HG03575 (cell line): Measurements from ENCODE around the gene PSPC1.
"Not testable (repeated sequence)": the region's sequence is repeated elsewhere in the genome, so short reads cannot be mapped to it uniquely, and the experiment has no call there.

Experiments used
- ATAC-seq: cut with Tn5 transposase; IDR thresholded peaks from one replicate; pipeline ENCODE4 v1.9.1; 2021; ENCODE audit not compliant: unreplicated experiment, insufficient number of reproducible peaks, low FRiP score; ENCODE audit errors: extremely low read depth

Gene PSPC1

DNA sequence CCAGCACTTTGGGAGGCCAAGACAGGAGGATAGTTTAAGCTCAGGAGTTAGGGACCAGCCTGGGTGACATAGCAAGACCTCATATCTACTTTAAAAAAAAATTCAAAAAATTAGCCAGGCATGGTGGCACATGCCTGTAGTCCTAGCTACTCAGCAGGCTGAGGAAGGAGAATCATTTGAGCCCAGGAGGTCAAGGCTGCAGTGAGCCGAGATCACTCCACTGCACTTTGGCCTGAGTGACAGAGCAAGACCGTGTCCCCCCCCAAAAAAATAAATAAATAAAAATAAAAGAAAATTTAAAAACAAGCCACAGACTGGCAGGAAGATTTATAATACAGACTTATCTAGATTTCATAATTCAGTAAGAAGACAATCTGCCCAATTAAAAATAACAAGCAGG, 14.8 kb downstream of the PSPC1 start:
- no peak for ATAC-seq

DNA sequence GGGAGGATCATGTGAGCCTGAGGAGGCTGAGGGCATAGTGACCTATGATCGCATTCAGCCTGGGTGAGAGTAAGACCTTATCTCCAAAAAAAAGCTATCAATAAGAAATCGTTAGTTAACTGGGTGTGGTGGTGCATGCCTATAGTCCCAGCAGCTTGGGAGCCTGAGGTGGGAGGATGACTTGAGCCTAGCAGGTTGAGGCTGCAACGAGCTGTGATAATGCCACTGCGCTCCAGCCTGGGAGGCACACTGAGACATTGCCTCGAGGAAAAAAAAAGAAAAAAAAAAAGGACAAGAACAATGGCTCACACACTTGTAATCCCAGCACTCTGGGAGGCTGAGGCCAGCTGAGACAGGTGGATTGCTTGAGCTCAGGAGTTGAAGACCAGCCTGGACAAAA, 16.2 kb downstream of the PSPC1 start:
- no peak for ATAC-seq

DNA sequence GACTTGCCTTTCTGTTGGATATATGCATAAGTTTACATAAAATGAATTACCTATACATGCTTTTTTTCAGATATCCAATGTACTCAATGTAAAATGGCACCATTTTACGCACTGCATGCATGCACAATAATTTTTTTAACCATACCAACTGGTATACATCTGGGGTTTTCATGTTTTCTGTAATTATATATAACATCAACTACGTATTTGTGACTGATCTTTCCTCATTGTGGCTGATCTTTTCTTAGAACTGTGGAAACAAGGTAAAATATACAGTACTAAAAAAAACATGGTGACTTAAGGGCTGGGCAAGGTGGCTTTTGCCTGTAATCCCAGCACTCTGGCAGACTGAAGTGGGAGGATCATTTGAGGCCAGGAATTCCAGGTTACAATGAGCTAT, 18.5 kb downstream of the PSPC1 start:
- ATAC-seq = no peak

DNA sequence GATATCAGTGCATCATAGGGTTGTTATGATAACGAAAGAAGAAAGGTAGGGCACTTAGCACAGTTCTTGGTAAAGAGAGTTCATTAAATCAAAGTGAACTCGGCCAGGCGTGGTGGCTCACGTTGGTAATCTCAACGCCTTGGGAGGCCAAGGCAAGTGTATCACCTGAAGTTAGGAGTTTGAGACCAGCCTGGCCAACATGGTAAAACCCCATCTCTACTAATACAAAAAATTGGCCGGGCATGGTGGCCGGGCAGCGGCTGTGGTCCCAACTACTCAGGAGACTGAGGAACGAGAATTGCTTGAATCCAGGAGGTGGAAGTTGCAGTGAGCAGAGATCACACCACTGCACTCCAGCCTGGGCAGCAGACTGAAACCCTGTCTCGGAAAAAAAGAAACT, 19.1 kb downstream of the PSPC1 start:
- no peak for ATAC-seq

DNA sequence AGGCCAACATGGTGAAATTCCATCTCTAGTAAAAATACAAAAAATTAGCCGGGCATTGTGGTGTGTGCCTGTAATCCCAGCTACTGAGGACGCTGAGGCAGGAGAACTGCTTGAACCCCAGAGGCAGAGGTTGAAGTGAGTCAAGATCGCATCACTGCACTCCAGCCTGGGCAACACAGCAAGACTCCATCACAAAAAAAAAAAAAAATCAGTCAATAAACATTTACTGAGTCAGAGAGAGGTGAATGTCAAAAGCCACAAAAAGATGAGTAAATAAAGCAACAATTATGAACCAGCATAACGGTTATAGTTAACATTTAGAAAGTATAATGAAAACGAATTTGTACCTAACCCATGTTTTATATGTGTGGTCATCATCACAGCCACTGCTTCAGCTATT, 23.1 kb downstream of the PSPC1 start:
- ATAC-seq = no peak

DNA sequence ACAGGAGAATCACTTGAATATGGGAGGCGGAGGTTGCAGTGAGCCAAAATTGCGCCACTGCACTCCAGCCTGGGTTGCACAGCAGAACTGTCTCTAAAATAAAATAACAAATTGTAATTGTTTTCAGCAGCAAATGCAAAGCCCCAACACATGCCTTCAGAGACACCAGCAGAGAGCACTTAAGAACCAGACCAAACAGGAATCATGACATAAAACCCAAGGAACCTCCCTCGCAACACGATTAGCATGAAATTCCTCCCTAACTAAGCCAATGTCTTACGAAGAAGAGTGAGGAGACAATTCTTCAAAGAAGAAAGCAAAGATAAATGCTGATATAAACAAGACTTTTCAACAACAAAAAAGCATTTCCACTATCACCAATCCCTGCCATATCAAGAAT, 40.1 kb downstream of the PSPC1 start:
- no peak for ATAC-seq

DNA sequence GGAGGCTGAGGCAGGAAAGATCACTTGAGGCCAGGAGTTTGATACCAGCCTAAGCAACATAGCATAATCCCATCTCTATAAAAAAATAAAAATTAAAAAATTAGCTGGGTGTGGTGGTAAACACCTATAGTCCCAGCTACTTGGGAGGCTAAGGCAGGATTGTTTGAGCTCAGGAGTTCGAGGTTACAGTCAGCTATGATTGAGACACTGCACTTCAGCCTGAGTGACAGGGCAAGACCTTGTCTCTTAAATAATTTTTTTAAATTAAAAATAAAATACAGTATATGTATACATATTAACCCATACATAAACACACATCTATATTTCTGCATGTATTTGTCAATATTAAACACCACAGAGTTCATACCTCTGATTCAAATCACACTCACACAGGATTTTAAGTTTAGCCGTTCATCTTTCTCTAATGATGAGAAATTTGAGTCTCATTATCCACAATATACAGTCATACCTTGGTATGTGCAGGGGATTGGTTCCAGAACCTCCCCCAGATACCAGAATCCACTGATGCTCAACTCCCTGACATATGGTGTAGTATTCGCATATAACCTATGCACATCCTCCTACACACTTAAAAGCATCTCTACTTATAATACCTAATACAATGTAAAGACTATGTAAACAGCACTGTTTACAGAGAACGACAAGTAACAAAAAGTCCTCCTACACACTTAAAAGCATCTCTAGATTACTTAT, 44.7 kb downstream of the PSPC1 start:
- ATAC-seq = no peak

DNA sequence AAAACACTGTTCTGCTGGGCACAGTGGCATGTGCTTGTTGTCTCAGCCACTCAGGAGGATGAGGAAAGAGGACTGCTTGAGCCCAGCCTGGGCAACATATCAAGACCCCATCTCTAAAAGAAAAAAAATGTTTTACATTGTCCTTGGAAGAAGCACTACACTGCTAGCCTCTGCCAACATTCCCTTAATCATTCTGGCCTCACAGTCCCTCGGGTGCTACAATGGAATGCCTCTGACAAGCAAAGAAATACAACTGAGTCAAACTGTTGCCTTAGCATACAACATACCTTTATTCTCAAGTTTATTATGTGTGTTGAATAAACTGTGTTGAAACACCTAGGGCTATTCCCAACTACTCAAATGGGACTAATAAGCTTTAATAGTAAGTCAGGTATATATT, 56.1 kb downstream of the PSPC1 start:
- ATAC-seq = no peak

DNA sequence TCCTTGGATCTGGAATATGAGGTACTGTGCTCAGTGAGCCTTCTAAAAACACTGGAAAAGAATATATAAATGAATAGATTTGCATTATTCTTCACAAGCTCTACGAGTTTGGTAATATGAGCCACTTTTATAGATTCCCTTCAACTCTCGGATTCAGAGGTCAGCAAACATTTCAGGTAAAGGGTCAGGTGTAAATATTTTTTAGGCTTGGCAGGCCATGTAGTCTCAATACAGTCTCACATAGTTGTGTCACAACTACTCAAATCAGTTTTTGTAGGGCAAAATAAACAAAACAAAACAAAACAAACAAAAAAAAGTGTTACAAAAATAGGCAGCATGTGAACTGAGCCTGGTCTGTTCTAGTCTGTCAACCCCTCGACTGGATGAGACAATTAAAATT, 57.4 kb downstream of the PSPC1 start:
- ATAC-seq = no peak

DNA sequence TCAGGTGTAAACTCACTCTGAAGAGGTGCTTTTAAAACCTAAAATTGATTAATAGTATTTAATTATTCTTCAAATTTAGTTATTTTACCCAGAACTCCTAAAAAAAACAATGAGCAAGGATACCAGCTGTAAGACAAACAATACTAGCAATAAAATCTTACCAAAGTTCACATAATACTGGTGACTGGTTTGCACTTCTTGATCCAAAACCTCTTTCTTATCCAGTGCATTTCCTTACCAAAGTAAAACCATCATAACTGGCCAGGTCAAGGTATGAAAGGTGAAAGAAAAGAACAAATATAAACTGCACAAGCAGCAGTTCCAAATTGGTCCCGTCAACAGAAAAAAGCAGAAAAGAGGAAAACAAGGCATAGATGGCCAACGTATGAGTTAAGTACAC, 62.7 kb downstream of the PSPC1 start:
- no peak for ATAC-seq

DNA sequence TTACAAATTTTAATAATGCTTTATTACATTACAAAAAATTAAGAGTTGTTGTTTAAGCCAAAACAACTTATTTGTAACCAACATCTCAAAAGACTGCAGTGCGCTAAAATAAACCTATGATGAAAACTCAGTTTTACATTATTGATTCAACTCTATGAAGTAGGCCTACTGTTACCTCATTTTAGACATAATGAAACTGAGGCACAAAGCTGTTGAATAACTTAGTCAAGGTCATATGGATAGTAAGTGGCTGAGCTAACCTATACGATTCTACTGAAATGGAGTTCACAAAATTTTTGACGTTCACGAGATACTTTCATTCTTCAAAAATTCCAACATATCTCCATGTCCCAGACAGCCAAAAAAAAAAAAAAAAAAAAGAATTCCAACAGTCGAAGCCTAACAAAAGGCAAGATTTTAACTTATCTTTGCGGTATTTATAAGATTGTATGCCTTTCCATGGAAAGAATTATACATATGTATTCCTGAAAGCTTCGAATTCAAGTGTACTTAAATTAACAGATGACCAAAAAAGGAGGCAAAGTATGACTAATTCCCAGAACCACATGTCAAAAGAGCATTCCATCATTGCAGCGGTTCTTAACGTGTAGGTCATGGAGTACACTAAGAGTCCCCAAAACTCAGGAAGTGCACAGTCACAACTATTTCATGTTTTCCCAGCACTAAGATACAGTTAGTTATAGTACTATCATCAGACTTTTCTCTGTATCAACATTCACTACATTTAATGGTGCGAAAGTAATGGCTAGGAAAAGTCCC, 69.4 kb downstream of the PSPC1 start:
- ATAC-seq = no peak

DNA sequence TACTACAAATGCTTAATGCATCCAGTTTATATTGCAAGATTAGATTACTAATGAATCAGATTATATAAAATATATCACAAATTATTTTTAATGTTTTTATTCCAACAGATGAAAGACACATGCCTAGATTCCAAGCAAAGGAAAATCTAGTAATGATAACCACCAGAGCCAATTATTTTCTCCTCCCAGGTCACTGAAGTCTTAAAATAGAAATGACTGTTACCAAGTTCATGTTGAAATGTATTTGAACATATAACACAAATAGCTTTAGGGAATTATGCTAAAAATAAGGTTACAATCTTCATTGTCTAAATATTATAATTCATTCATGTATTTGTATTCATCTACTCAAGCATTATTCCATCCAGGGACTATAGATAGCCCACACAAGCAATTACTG, 73.0 kb downstream of the PSPC1 start:
- not testable (repeated sequence) for ATAC-seq

DNA sequence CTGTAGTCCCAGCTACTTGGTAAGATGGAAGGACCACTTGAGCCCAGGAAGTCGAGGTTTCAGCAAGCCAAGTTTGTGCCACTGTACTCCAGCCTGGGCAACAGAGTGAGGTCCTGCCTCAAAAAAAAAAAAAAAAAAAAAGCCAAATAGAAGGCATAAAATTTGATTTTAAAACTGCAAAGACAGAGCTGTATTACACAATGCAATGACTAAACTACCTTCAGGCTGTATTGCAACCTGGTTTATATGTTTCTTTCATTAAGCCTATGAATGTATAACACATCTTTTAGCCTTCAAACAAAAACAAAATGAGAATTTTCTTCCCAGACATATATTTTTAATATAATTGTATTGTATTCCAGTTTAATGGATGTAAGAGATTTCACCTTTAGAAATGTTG, 73.7 kb downstream of the PSPC1 start:
- not testable (repeated sequence) for ATAC-seq

DNA sequence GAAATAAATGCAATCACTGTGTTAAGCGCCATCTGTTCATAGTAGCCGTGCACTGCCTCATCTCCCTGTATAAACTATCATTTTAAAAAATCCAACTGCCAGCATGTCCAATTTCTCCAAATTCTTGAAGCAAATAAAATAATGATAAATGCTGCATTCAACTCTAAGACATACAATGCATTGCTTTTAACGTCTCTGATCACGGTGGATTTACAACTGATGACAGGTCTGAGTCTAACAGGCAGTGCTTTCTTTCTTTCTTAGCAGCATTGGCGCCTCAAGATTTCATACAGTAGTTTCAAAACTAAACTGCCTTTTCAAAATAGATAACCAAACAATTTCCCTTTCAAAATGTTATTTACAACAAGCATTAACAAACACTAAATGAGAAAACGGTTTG, 78.5 kb downstream of the PSPC1 start:
- not testable (repeated sequence) for ATAC-seq

DNA sequence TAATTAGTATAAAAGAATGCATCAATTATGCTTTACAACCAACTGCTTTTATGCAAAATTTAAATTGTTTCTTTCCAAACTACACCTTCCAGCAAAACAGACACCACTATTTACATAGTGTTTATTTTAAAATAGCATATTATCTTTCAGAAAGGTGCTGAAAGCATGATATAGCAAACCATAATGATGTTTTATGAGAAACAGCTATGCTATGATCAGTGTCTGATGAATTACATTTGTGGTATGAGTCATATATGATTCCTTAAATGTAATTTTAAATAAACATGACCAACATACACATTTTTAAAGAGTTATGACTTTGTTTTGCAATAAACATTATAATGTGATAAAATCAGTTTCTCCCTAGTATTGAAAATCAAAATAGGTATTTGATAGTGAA, 81.1 kb downstream of the PSPC1 start:
- ATAC-seq = not testable (repeated sequence)

DNA sequence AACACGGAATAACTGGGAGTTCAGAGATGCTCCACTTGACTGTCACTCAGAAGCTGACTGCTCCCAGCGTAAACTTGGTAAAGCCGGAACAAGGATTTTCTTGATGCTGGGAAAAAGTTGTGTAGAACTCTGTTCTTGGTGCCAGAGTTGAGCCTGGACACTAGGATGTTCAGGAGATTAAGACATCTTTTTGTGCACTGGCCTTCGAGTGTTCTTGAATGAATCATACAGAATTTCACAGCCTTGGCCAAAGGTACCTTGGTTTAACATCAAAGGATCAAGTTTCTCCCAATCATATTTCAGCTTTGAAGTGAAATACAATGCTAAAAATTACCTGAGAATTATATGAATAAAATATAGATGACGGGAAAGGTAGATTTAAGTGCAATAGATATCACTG, 81.8 kb downstream of the PSPC1 start:
- ATAC-seq = not testable (repeated sequence)

DNA sequence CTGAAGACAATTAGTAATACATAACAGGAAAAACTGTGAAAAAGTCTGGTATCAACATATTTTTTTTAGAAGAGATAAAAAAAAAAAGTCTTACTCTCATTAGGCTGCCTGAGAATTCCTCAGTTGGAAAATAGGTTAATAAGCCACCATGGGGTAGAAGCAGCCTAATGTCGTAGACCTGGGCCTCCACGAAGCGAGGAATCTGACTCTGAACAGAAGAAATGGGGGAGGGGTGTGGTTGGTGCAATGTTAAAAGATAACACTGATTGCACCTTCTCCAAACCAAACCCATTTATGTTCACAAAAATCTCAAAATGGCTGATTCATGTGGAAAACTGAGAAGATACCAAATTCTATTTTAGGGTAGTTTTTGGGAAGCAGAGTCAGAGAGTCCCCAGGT, 86.9 kb downstream of the PSPC1 start:
- ATAC-seq = no peak

DNA sequence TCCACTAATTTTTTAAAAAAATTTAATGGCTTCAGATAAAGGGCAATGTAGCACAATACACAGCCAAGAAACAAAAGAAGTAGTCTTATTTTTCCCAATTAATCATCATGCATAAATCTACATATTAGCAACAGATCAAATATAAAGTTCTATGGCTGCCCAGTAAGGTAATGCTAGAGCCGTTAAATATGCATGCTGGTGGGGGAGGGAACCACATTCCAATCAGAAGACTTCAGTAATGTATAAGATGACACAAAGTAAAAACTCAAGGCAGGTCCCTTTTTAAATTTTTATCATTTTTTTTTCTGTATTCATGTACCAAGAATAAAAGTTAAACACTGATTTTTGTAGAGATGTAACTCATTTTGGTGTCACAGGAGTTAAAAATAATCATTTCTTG, 87.3 kb downstream of the PSPC1 start:
- ATAC-seq = no peak

DNA sequence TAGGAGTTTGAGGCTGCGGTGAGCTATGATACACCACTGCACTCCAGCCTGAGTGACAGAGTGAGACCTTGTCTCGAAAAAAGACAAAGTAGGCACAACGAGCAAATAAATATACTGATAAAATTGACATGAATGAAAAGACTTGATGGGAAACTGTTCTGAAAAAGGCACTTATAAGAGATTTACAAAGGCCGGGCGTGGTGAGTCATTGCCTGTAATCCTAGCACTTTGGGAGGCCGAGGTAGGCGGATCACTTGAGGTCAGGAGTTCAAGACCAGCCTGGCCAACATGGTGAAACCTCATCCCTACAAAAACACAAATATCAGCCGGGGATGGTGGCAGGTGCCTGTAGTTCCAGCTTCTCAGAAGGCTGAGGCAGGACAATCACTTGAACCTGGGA, 91.3 kb downstream of the PSPC1 start:
- ATAC-seq = not testable (repeated sequence)

DNA sequence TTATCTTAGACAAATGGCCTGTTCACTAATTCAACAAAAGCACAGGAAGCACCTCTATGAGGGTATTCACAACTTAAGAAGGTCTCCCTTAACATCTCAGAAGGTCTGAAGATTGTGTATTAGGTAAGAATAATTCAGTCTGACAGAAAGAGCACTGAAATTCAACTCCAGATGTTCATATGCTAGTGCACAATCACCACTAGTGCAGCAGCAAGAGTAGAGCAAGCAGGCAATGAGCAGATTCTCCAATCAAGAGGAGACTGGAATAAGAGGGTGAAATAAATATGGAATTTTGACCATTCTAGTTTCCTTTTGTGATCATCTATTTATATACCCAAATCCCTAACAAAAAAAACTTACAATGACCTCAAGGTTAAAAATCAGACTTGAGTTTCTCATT, 97.3 kb downstream of the PSPC1 start:
- ATAC-seq = no peak

DNA sequence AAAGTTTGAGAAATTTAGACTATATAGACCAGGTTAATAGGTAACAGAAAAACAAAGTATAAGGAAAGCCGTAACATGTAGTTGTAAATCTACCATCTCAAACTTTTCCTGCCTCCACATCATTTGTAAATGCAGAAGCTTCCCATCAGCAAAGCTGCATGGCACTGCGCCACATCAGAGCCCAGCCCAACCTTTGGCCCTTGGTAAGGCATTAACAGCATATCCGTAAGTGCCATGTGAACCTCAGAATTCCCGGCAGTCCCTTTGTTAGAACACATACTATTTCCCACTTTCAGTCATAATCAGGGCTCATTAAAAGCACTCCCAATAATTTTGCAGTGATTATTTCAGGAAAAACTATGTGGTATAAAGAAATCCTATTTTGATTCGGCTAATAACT, 97.7 kb downstream of the PSPC1 start:
- no peak for ATAC-seq
